ENCODE results near the gene CHMP1A.

DNA sequence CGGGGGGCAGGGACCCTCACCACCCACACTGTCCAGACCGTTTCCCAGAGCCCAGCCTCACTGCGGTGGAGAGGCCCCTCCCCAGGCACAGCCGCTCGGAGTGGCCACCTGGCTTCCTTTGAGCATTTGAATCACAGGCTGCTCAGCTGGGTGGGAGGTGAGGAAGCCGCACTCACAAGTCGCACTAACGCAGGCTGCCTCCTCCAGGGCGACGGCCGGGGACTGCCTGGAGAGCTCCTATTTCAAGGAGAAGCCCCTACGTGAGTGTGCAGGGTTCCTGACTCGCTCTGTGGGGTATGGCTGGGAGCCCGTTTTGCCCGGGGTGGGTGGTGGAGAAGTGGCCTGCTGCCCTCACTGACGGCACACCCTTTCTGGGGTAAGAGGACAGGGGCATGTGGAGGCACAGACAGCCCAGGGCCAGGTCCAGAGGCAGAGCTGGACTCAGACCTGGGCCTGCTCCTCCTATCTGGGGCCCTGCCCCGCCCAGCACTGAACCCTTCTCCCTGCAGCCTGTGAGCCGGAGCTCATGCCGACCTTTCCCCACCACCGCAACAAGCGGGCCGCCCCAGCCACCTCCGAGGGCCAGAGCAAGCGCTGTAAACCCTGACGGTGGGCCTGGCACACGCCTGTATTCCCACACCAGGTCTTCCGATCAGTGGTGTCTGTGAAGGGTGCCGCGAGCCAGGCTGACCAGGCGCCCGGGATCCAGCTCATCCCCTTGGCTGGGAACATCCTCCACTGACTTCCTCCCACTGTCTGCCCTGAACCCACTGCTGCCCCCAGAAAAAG is 37.8 kb upstream of the CHMP1A start:
- no peak for TF ChIP-seq CTCF (IDR thresholded peaks at IDR 0.05)
- TF ChIP-seq POLR2A (IDR thresholded peaks at IDR 0.05) = no peak

Measured in body of pancreas (tissue), 4 donors.